A549 (cell line): ENCODE measurements around the gene IL1RL2. TPM values are rescaled to one million over a fixed set of nuclear protein-coding genes. Genes with fewer than 3 reads are reported as not detected.

Source experiments
- ATAC-seq, 2 experiments: fragments of 200-7000 bp in 1 of 2; fragments of >200 bp in 1 of 2; cut with Nextera tagmentation in 1 of 2; cut with Tn5 transposase in 1 of 2; 3 replicates each; pipeline versions ENCODE4 v1.8.0 to v1.9.1; 2018 to 2020; ENCODE audit warnings: mild to moderate bottlenecking in 1 of 2, moderate library complexity in 1 of 2
- CTCF ChIA-PET: fragments of 300-600 bp; sonication (Branson Sonifier 250); formaldehyde crosslinking; extraction: SDS; loops from one replicate; lab custom pipeline; 2021; ENCODE audit warnings: antibody characterized with exemption, inconsistent platforms; lab: Yijun Ruan, JAX
- POLR2A ChIA-PET: fragments of 350-600 bp; formaldehyde crosslinking; extraction: SDS; loops from one replicate; lab custom pipeline; 2021; ENCODE audit warnings: antibody characterized with exemption, inconsistent platforms; lab: Yijun Ruan, JAX
- DNase-seq, 2 experiments: peaks; one replicate each; pipeline versions ENCODE4 v3.0.0 to v3.0.0-alpha.2; 2011 to 2016; ENCODE audit warnings: low read depth in 1 of 2, low spot score in 1 of 2
- FAIRE-seq: peaks from 2 replicates; lab custom pipeline; 2011; peaks lifted over from hg19 to GRCh38; lab: Jason Lieb, UNC
- H3K27ac ChIP-seq, 2 experiments: fragments of >200 bp; sonication (Bioruptor Twin); formaldehyde crosslinking; 3 replicates each; pipeline ENCODE4 v1.5.1; 2016 to 2017
- H3K4me1 ChIP-seq: fragments of >200 bp; sonication (Bioruptor Twin); formaldehyde crosslinking; 3 replicates; pipeline ENCODE4 v1.6.1; 2016
- H3K4me2 ChIP-seq: fragments of >200 bp; sonication (Bioruptor Twin); formaldehyde crosslinking; 3 replicates; pipeline ENCODE4 v1.6.1; 2016
- H3K4me3 ChIP-seq: fragments of >200 bp; sonication (Bioruptor Twin); formaldehyde crosslinking; 3 replicates; pipeline ENCODE4 v1.5.1; 2016
- H3K9me3 ChIP-seq: fragments of >200 bp; sonication (Bioruptor Twin); formaldehyde crosslinking; 3 replicates; pipeline ENCODE4 v1.6.1; 2016
- ATOH8 ChIP-seq: fragments of 250-450 bp; sonication (Bioruptor Pico); IDR thresholded peaks from 2 replicates; pipeline ENCODE4 v1.5.0; 2020; ENCODE audit warnings: low read depth, mild to moderate bottlenecking, moderate library complexity
- BHLHE40 ChIP-seq: IDR thresholded peaks from 2 replicates; pipeline ENCODE4 v1.6.1; 2012; ENCODE audit warnings: low read depth, low read length, inconsistent platforms
- CBX8 ChIP-seq: fragments of 200-600 bp; sonication (generic); IDR thresholded peaks from 2 replicates; pipeline ENCODE4 v1.6.1; 2016
- CEBPB ChIP-seq, 2 experiments: fragments of >200 bp in 1 of 2; sonication (Bioruptor Twin) in 1 of 2; formaldehyde crosslinking in 1 of 2; IDR thresholded peaks; 2 replicates each; pipeline ENCODE4 v1.6.1; 2012 to 2016
- CHD2 ChIP-seq: fragments of 150-350 bp; IDR thresholded peaks from 2 replicates; pipeline ENCODE4 v1.6.1; 2014; ENCODE audit warnings: low read length; ENCODE audit not compliant: partially characterized antibody
- CTCF ChIP-seq: fragments of >200 bp; sonication (Bioruptor Twin); formaldehyde crosslinking; IDR thresholded peaks from 3 replicates; pipeline ENCODE4 v1.5.1; 2016
- E2F6 ChIP-seq: IDR thresholded peaks from 2 replicates; pipeline ENCODE4 v1.6.1; 2012; ENCODE audit warnings: low read depth, borderline replicate concordance
- EHMT2 ChIP-seq: fragments of 200-600 bp; sonication (generic); IDR thresholded peaks from 2 replicates; pipeline ENCODE4 v1.6.1; 2016; ENCODE audit warnings: antibody characterized with exemption, low read depth, mild to moderate bottlenecking, moderate library complexity
- EP300 ChIP-seq, 2 experiments: fragments of >200 bp; sonication (Bioruptor Twin); formaldehyde crosslinking; IDR thresholded peaks; 2 replicates in 1 of 2; 3 replicates in 1 of 2; pipeline ENCODE4 v1.6.1; 2016 to 2017
- ESRRA ChIP-seq: fragments of 150-350 bp; IDR thresholded peaks from 2 replicates; pipeline ENCODE4 v1.6.1; 2014; ENCODE audit warnings: mild to moderate bottlenecking, low read length, borderline replicate concordance
- HEYL ChIP-seq: fragments of 250-450 bp; sonication (Bioruptor Pico); IDR thresholded peaks from 2 replicates; pipeline ENCODE4 v1.8.0; 2021; ENCODE audit warnings: mild to moderate bottlenecking, moderate library complexity
- HOXA7 ChIP-seq: fragments of 250-450 bp; sonication (Bioruptor Pico); IDR thresholded peaks from 2 replicates; pipeline ENCODE4 v1.5.0; 2020; ENCODE audit warnings: mild to moderate bottlenecking, moderate library complexity
- HOXB13 ChIP-seq: fragments of 250-450 bp; sonication (Bioruptor Pico); IDR thresholded peaks from 2 replicates; pipeline ENCODE4 v1.5.0; 2020; ENCODE audit warnings: low read depth, mild to moderate bottlenecking, moderate library complexity
- JUNB ChIP-seq: fragments of >200 bp; sonication (Bioruptor Twin); formaldehyde crosslinking; IDR thresholded peaks from 2 replicates; pipeline ENCODE4 v1.6.1; 2016
- KDM1A ChIP-seq: fragments of 200-600 bp; sonication (generic); IDR thresholded peaks from 2 replicates; pipeline ENCODE4 v1.6.1; 2016; ENCODE audit warnings: low read depth, mild to moderate bottlenecking
- MAFK ChIP-seq: fragments of 450-650 bp; IDR thresholded peaks from 2 replicates; pipeline ENCODE4 v1.6.1; 2014; ENCODE audit not compliant: partially characterized antibody
- MAX ChIP-seq: IDR thresholded peaks from 2 replicates; pipeline ENCODE4 v1.6.1; 2012
- MYC ChIP-seq: IDR thresholded peaks from 2 replicates; pipeline ENCODE4 v1.6.1; 2012; ENCODE audit warnings: mild to moderate bottlenecking, inconsistent platforms, low read length, improper control_type of control experiment, borderline replicate concordance
- NPAS2 ChIP-seq: fragments of 250-450 bp; sonication (Bioruptor Pico); IDR thresholded peaks from 2 replicates; pipeline ENCODE4 v1.8.0; 2022; ENCODE audit warnings: mild to moderate bottlenecking, moderate library complexity, borderline replicate concordance
- NR3C1 ChIP-seq: fragments of >200 bp; sonication (Bioruptor Twin); formaldehyde crosslinking; IDR thresholded peaks from 3 replicates; pipeline ENCODE4 v1.6.1; 2017
- PBX3 ChIP-seq: IDR thresholded peaks from 2 replicates; pipeline ENCODE4 v1.6.1; 2012
- POLR2A ChIP-seq: IDR thresholded peaks from 2 replicates; pipeline ENCODE4 v1.6.1; 2012; ENCODE audit warnings: mild to moderate bottlenecking, low read length
- RAD21 ChIP-seq, 2 experiments: fragments of >200 bp in 1 of 2; sonication (Bioruptor Twin) in 1 of 2; formaldehyde crosslinking in 1 of 2; IDR thresholded peaks in 1 of 2; conservative IDR thresholded peaks in 1 of 2; 2 replicates in 1 of 2; 3 replicates in 1 of 2; pipeline ENCODE4 v1.6.1; 2012 to 2018; ENCODE audit warnings: inconsistent platforms in 1 of 2
- RARB ChIP-seq: fragments of 250-450 bp; sonication (Bioruptor Pico); IDR thresholded peaks from 2 replicates; pipeline ENCODE4 v1.8.0; 2021; ENCODE audit warnings: mild to moderate bottlenecking, moderate library complexity
- TFCP2L1 ChIP-seq: fragments of 250-450 bp; sonication (Bioruptor Pico); IDR thresholded peaks from 2 replicates; pipeline ENCODE4 v1.5.0; 2021; ENCODE audit warnings: mild to moderate bottlenecking
- TP53 ChIP-seq: fragments of 250-450 bp; sonication (Bioruptor Pico); IDR thresholded peaks from 2 replicates; pipeline ENCODE4 v1.5.0; 2021; ENCODE audit warnings: mild to moderate bottlenecking, moderate library complexity
- ZC3H11A ChIP-seq: fragments of 450-650 bp; IDR thresholded peaks from 2 replicates; pipeline ENCODE4 v1.6.1; 2014; ENCODE audit warnings: antibody characterized with exemption, mild to moderate bottlenecking
- ZNF302 ChIP-seq: fragments of 250-450 bp; sonication (Bioruptor Pico); IDR thresholded peaks from 2 replicates; pipeline ENCODE4 v1.9.0; 2021; ENCODE audit warnings: inconsistent platforms, mild to moderate bottlenecking, moderate library complexity
- WGBS: methylation state at CpG from one replicate; pipeline ENCODE4 v1.1.6; 2017; ENCODE audit errors: missing lambda C conversion rate; 5-methylcytosine and 5-hydroxymethylcytosine counted together
- polyA plus RNA-seq, 4 experiments: library from polyadenylated mRNA; depleted of rRNA in 3 of 4; stranded (reverse); fragments of >200 nt; fragmentation: RNase III in 1 of 4; extraction: RNeasy Plus Mini Kit Qiagen cat#74134 plus additional on column Dnase treatment in 1 of 4; gene quantifications; 2 replicates in 3 of 4; 3 replicates in 1 of 4; pipeline ENCODE4 v1.2.3, GENCODE V29; 2011 to 2017

IL1RL2 gene
- polyA plus RNA-seq, 2 of the 4 experiments (the other 2 are of a cell fraction) = 0.05 TPM; not detected in 1

GRCh38 chr2:102158011-102158755 is 28.6 kb upstream of the IL1RL2 start:
- ChIA-PET CTCF (interaction anchor here (1.6 to 3.8 kb wide), 3 partner anchors 13 to 83 kb away, joined by 4 to 16 read pairs (median 9); partner anchors contain the start of gene IL1R1), POLR2A (no interaction called here)
- TF ChIP-seq EHMT2 (no peak), RAD21 (conservative IDR thresholded peaks at IDR 0.05 in 1 of 2, IDR thresholded peaks at IDR 0.05 in 1 of 2) (no peak), KDM1A (no peak), NR3C1 (no peak), CBX8 (no peak), MAX (no peak), ATOH8 (CRISPR knock-in tag) (no peak), TP53 (no peak), HEYL (CRISPR knock-in tag) (no peak), POLR2A (no peak), EP300 (IDR thresholded peaks at IDR 0.05) (no peak), CHD2 (no peak), E2F6 (no peak), ZC3H11A (no peak), JUNB (no peak), ZNF302 (CRISPR knock-in tag) (no peak), BHLHE40 (no peak), PBX3 (no peak), HOXA7 (CRISPR knock-in tag) (no peak)
- Histone ChIP-seq H3K4me1 (peaks cover 11% of the 10 kb centered on the region; the same call in 2 of the 3 replicates), H3K27ac (no peak overlapping the region), H3K4me3 (no peak overlapping the region), H3K9me3 (no peaks in the 10 kb centered on the region), H3K4me2 (no peak overlapping the region)
- ATAC-seq (no peak), DNase-seq (no peak), FAIRE-seq (no peak)

GRCh38 chr2:102159295-102159694 is 27.5 kb upstream of the IL1RL2 start:
- Histone ChIP-seq H3K9me3 (no peaks in the 10 kb centered on the region), H3K4me1 (peaks cover 11% of the 10 kb centered on the region; the same call in 2 of the 3 replicates), H3K27ac (0 out of 6 replicates have a peak overlapping the region, but pooled peaks of 1 of the 2 experiments have one; percentile 8), H3K4me2 (no peak overlapping the region), H3K4me3 (no peak overlapping the region)
- peak in 1 of 2 experiments; percentile 62; a peak in 2 of 6 replicates for ATAC-seq
- TF ChIP-seq ESRRA (no peak), JUNB (no peak), CEBPB (IDR thresholded peaks at IDR 0.05) (no peak), NPAS2 (no peak), MAFK (no peak), MYC (no peak), TFCP2L1 (CRISPR knock-in tag) (no peak), HOXB13 (no peak), ZC3H11A (no peak), CTCF (no peak), CHD2 (no peak), EHMT2 (no peak), RARB (CRISPR knock-in tag) (no peak), ATOH8 (CRISPR knock-in tag) (no peak)
- ChIA-PET POLR2A (no interaction called here), CTCF (interaction anchor here (1.2 to 3.8 kb wide), 3 partner anchors 17 to 139 kb away, joined by 7 to 16 read pairs (median 9); partner anchors contain the start of gene IL1R1)
- WGBS = 57% methylated on average over 1 of the region's 1 CpG
- no peak for DNase-seq
- FAIRE-seq = no peak
